ENCODE measurements around the gene CNTNAP4. TPM values are rescaled to one million over a fixed set of nuclear protein-coding genes. Genes with fewer than 3 reads are reported as not detected.

Gene CNTNAP4
- total and polyA plus RNA-seq, 2 of the 8 experiments (the other 6 are each of a cell fraction or from before 2014, with no cell fraction given): not detected

DNA sequence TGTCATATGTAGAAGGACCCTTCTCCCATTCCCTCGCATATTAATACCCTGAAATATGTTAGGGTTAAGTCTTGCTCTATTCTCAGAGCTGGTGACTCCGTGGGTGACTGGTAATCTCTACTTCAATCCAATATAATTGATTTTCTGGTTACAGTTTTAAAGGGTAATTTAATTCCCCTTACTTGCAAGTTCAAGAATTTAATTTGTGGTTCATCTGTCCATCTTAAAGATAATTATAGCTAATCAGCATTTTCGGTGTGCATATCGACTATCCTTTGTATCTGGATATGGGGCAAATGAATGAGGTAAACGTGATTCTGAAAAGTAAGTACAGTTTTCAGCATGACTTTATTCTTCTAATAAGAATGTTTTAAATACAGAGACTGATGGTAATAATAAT is 250.0 kb downstream of the CNTNAP4 start:
- H2BK15ac ChIP-seq (ENCODE audit: low read length): no peak overlapping the region
- no peak overlapping the region for H3K4me2 ChIP-seq (ENCODE audit: insufficient read depth in 1 of 2, low read depth in 2 of 2, low read length in 2 of 2)
- H3K27ac ChIP-seq (ENCODE audit: low read depth, low read length): no peak overlapping the region
- H3K9ac ChIP-seq (replicated peaks in 1 of 4; ENCODE audit: extremely low read depth in 1 of 4, low read depth in 3 of 4, low read length in 3 of 4): no peak overlapping the region
- no peak overlapping the region for H3K14ac ChIP-seq (ENCODE audit: insufficient read length)
- H2AFZ ChIP-seq (ENCODE audit: low read length): no peak overlapping the region
- no peak overlapping the region for H3K23ac ChIP-seq (ENCODE audit: insufficient read length)
- H3K79me2 ChIP-seq (ENCODE audit: control insufficient read depth in 1 of 2, insufficient read depth in 2 of 2, low read length in 2 of 2): no peaks in the 10 kb centered on the region
- H3K4me3 ChIP-seq (ENCODE audit: extremely low read depth in 1 of 4, insufficient read depth in 2 of 4, low read depth in 3 of 4, low read length in 4 of 4): no peak overlapping the region
- no peak overlapping the region for H3K4ac ChIP-seq (replicated peaks; ENCODE audit: insufficient read length, low read depth, low read length)
- H3K23me2 ChIP-seq (ENCODE audit: low read depth, low read length): no peaks in the 10 kb centered on the region
- no peaks in the 10 kb centered on the region for H3K79me1 ChIP-seq (ENCODE audit: low read depth, low read length)
- no peak overlapping the region for H2BK20ac ChIP-seq (ENCODE audit: low read length)
- no peaks in the 10 kb centered on the region for H3K27me3 ChIP-seq (replicated peaks in 1 of 4; ENCODE audit: control insufficient read depth in 3 of 4, extremely low read depth in 1 of 4, insufficient read depth in 3 of 4, low read length in 3 of 4)
- H3K9me3 ChIP-seq (ENCODE audit: insufficient read depth in 2 of 2, low read depth in 1 of 2, low read length in 1 of 2): no peaks in the 10 kb centered on the region
- no peak overlapping the region for H4K8ac ChIP-seq (ENCODE audit: extremely low read depth, insufficient read depth, low read length)
- DNase-seq (ENCODE audit: low read depth in 1 of 2, low spot score in 2 of 2) (no peak), FAIRE-seq (no peak)
- H3K4me1 ChIP-seq (replicated peaks in 1 of 4; ENCODE audit: control insufficient read depth in 3 of 4, insufficient read depth in 4 of 4, low read length in 3 of 4): no peaks in the 10 kb centered on the region
- H4K91ac ChIP-seq (replicated peaks; ENCODE audit: insufficient read length, low read length): no peak overlapping the region
- WGBS, 2 experiments (ENCODE audit: extremely low coverage in 1 of 2, insufficient coverage in 1 of 2, insufficient read length in 1 of 2, insufficient replicate concordance in 2 of 2, low coverage in 1 of 2, low lambda C conversion rate in 2 of 2, missing lambda C conversion rate in 1 of 2): 91% methylated on average over 5 of the region's 5 CpGs; no CpG with 5 or more reads in 1 of the 2 experiments
- no peaks in the 10 kb centered on the region for H3K36me3 ChIP-seq (ENCODE audit: control insufficient read depth in 2 of 4, insufficient read depth in 4 of 4, low read length in 3 of 4)
- no peak overlapping the region for H4K5ac ChIP-seq (ENCODE audit: insufficient read length, low read depth, low read length)
- H3K56ac ChIP-seq (replicated peaks; ENCODE audit: insufficient read length, low read depth, low read length): no peak overlapping the region
- H4K20me1 ChIP-seq (replicated peaks in 1 of 2; ENCODE audit: control insufficient read depth in 1 of 2, insufficient read depth in 2 of 2, low read length in 2 of 2): no peaks in the 10 kb centered on the region
- H2AK5ac ChIP-seq (ENCODE audit: low read depth, low read length): no peak overlapping the region
- no peak overlapping the region for H2BK12ac ChIP-seq (ENCODE audit: low read depth, low read length)
- ChIA-PET CTCF (ENCODE audit: partially characterized antibody) (no interaction called here), POLR2A (ENCODE audit: partially characterized antibody) (no interaction called here)
- H2BK120ac ChIP-seq (replicated peaks; ENCODE audit: low read depth, low read length): no peak overlapping the region
- no peak overlapping the region for H2BK5ac ChIP-seq (ENCODE audit: low read depth, low read length)
- no peak overlapping the region for H3K18ac ChIP-seq (ENCODE audit: extremely low read depth, low read length)
- TF ChIP-seq SP2 (IDR thresholded peaks at IDR 0.05; ENCODE audit: low read length): no peak
- no peak for TF ChIP-seq RBBP5 (IDR thresholded peaks at IDR 0.05; ENCODE audit: borderline replicate concordance, low read depth, low read length)
- no peak for TF ChIP-seq GABPA (IDR thresholded peaks at IDR 0.05; ENCODE audit: borderline replicate concordance, insufficient read depth, low read length)
- TF ChIP-seq KDM1A (IDR thresholded peaks at IDR 0.05; ENCODE audit: borderline replicate concordance, low read length): no peak
- TF ChIP-seq EZH2 (IDR thresholded peaks at IDR 0.05; ENCODE audit: low read depth, low read length, severe bottlenecking): no peak
- no peak for TF ChIP-seq SIRT6 (IDR thresholded peaks at IDR 0.05; ENCODE audit: low read length)
- TF ChIP-seq CTCF (IDR thresholded peaks at IDR 0.05; ENCODE audit: control extremely low read depth in 1 of 3, insufficient read depth in 1 of 3, low read depth in 1 of 3, low read length in 3 of 3): no peak
- TF ChIP-seq SIX5 (IDR thresholded peaks at IDR 0.05; ENCODE audit: low read depth, low read length): no peak
- no peak for TF ChIP-seq RAD21 (IDR thresholded peaks at IDR 0.05 in 1 of 2, conservative IDR thresholded peaks at IDR 0.05 in 1 of 2; ENCODE audit: low read depth in 2 of 2, low read length in 2 of 2)
- no peak for TF ChIP-seq YY1 (IDR thresholded peaks at IDR 0.05; ENCODE audit: low read depth, low read length)
- no peak for TF ChIP-seq TAF7 (optimal IDR thresholded peaks at IDR 0.05; ENCODE audit: borderline replicate concordance, low read depth, low read length)
- no peak for TF ChIP-seq CTBP2 (IDR thresholded peaks at IDR 0.05; ENCODE audit: borderline replicate concordance, insufficient read depth, insufficient read length, low read length)
